Karpas-422 (cell line): ENCODE results near the gene NEO1. TPM values are rescaled to one million over a fixed set of nuclear protein-coding genes. Genes with fewer than 3 reads are reported as not detected.

Experiments
- DNase-seq: peaks from one replicate; pipeline ENCODE4 v3.0.0-alpha.2; 2015
- H2AFZ ChIP-seq: fragments of 200-600 bp; sonication (generic); 2 replicates; pipeline ENCODE4 v1.6.1; 2014; ENCODE audit warnings: antibody characterized with exemption, low read length, mixed read lengths
- H3K27ac ChIP-seq: fragments of 200-600 bp; sonication (generic); 2 replicates; pipeline ENCODE4 v1.5.1; 2014; ENCODE audit warnings: mild to moderate bottlenecking, low read length, moderate library complexity
- H3K27me3 ChIP-seq: fragments of 200-600 bp; sonication (generic); 2 replicates; pipeline ENCODE4 v1.6.1; 2014; ENCODE audit warnings: low read length, mixed read lengths
- H3K36me3 ChIP-seq: fragments of 200-600 bp; sonication (generic); 2 replicates; pipeline ENCODE4 v1.6.1; 2014; ENCODE audit warnings: low read length, mixed read lengths; ENCODE audit not compliant: insufficient read depth
- H3K4me1 ChIP-seq: fragments of 200-600 bp; sonication (generic); 2 replicates; pipeline ENCODE4 v1.6.1; 2014; ENCODE audit warnings: mild to moderate bottlenecking, low read length, mixed read lengths
- H3K4me2 ChIP-seq: fragments of 200-600 bp; sonication (generic); 2 replicates; pipeline ENCODE4 v1.6.1; 2014; ENCODE audit warnings: low read length, low read depth, mild to moderate bottlenecking; ENCODE audit not compliant: poor library complexity, severe bottlenecking
- H3K4me3 ChIP-seq: fragments of 200-600 bp; sonication (generic); 2 replicates; pipeline ENCODE4 v1.5.1; 2014; ENCODE audit warnings: mild to moderate bottlenecking, antibody characterized with exemption, low read length, mixed read lengths
- H3K79me2 ChIP-seq: fragments of 200-600 bp; sonication (generic); 2 replicates; pipeline ENCODE4 v1.6.1; 2014; ENCODE audit warnings: mild to moderate bottlenecking, low read length, mixed read lengths
- H3K9ac ChIP-seq: fragments of 200-600 bp; sonication (generic); 2 replicates; pipeline ENCODE4 v1.6.0; 2014; ENCODE audit warnings: low read length
- H3K9me2 ChIP-seq: fragments of 200-600 bp; sonication (generic), shearing (Covaris generic); replicated peaks from 2 replicates; pipeline ENCODE4 v1.6.0; 2014; ENCODE audit warnings: mild to moderate bottlenecking, low read length, moderate library complexity; ENCODE audit not compliant: insufficient read depth
- H3K9me3 ChIP-seq: fragments of 300-700, 200-600 bp; sonication (generic); 2 replicates; pipeline ENCODE4 v1.6.1; 2014; ENCODE audit warnings: low read length, mixed read lengths
- H4K20me1 ChIP-seq: fragments of 200-600 bp; sonication (generic); 2 replicates; pipeline ENCODE4 v1.6.1; 2014; ENCODE audit warnings: mild to moderate bottlenecking, antibody characterized with exemption, low read length, low read depth; ENCODE audit not compliant: insufficient read depth
- total RNA-seq: library from RNA; depleted of rRNA; stranded (reverse); fragments of >200 nt; shearing (Covaris generic); gene quantifications from 2 replicates; pipeline ENCODE4 v1.2.3, GENCODE V29; 2014; ENCODE audit warnings: low replicate concordance

Gene NEO1
- total RNA-seq, 1 experiment from 2014 or later: 7.6 TPM

DNA sequence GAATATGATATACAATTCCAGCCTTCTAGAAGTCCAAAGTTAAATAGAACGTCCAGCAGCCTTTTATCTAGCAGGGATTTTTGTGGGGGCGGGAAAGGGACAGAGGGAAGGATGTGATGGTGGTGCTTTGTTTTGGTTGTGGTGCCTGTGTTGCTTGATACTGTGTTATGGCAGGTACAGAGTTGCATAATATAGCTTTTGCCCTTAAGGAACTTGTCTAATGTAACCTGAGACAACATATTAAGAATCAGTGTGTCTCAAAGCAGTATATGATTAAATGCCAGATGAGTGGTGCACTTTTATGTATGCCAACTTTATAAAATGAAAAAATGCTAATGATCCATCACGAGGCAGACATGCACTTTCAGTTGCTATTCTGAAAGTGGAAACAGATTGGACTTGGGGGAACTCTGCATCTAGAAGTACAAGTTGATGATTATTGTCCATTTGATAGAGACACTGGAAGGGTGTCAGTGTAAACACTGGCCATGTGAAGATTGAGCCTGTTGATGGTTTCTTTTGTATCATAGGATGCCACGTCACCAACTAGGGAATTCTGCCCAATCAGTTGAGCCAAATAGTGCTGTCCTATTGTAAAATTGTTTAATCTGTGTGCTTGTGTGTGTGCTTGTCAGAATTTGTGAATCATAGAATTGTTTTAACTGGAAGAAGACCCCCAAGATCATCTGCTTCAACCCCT is 23.0 kb downstream of the NEO1 start:
- Histone ChIP-seq H2AFZ (no peak overlapping the region), H3K36me3 (no peaks in the 10 kb centered on the region), H3K4me1 (peaks cover 4% of the 10 kb centered on the region; the same call in 1 of the 2 replicates), H3K9ac (no peak overlapping the region), H3K4me3 (no peak overlapping the region), H4K20me1 (no peaks in the 10 kb centered on the region), H3K27me3 (no peaks in the 10 kb centered on the region), H3K4me2 (no peak overlapping the region), H3K79me2 (no peaks in the 10 kb centered on the region), H3K9me2 (no peaks in the 10 kb centered on the region), H3K27ac (no peak overlapping the region), H3K9me3 (no peaks in the 10 kb centered on the region)
- DNase-seq: no peak

- no peak overlapping the region for H3K9ac ChIP-seq
- no peak overlapping the region for H3K4me2 ChIP-seq
- no peak overlapping the region for H3K4me3 ChIP-seq
- H3K36me3 ChIP-seq: no peaks in the 10 kb centered on the region
- H3K9me3 ChIP-seq: no peaks in the 10 kb centered on the region
- peaks cover 4% of the 10 kb centered on the region; the same call in 1 of the 2 replicates for H3K4me1 ChIP-seq
- no peak for DNase-seq
- H3K27ac ChIP-seq: no peak overlapping the region
- H3K79me2 ChIP-seq: no peaks in the 10 kb centered on the region
- H2AFZ ChIP-seq: no peak overlapping the region
- 0 out of 2 replicates have a peak, but pooled peaks cover 3% of the 10 kb centered on the region for H3K27me3 ChIP-seq
- no peaks in the 10 kb centered on the region for H3K9me2 ChIP-seq
- no peaks in the 10 kb centered on the region for H4K20me1 ChIP-seq
Observed at GRCh38 chr15:73078291-73078690, 26.0 kb downstream of the NEO1 start.

- 0 out of 2 replicates have a peak, but pooled peaks cover 3% of the 10 kb centered on the region for H3K27me3 ChIP-seq
- H3K9me2 ChIP-seq: no peaks in the 10 kb centered on the region
- H3K4me3 ChIP-seq: no peak overlapping the region
- H4K20me1 ChIP-seq: no peaks in the 10 kb centered on the region
- DNase-seq: no peak
- no peak overlapping the region for H3K4me2 ChIP-seq
- H3K9me3 ChIP-seq: no peaks in the 10 kb centered on the region
- no peak overlapping the region for H2AFZ ChIP-seq
- H3K36me3 ChIP-seq: no peaks in the 10 kb centered on the region
- H3K79me2 ChIP-seq: no peaks in the 10 kb centered on the region
- H3K9ac ChIP-seq: no peak overlapping the region
- peaks cover 4% of the 10 kb centered on the region; the same call in 1 of the 2 replicates for H3K4me1 ChIP-seq
- H3K27ac ChIP-seq: no peak overlapping the region
Observed at GRCh38 chr15:73078722-73079121, 26.5 kb downstream of the NEO1 start.

DNA sequence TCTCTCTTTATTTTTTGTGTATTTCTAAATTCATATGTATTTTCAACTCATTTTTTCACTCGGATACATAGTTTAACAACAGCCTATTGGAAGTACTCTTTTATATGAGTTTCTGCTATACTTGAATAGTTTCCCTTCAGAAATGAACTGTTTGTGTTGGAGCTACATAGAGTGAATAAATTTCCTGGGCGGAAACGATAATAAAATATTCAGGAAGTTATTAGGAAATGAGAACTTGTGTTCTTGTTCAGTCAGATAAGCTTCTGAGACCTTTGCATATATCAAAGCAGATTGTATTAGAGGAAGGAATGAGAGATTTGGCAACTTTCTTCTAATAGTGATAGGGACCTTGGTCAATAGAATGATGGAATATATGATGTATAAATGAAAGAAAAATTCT is 27.3 kb downstream of the NEO1 start:
- H3K9me3 ChIP-seq: no peaks in the 10 kb centered on the region
- no peaks in the 10 kb centered on the region for H4K20me1 ChIP-seq
- H3K4me2 ChIP-seq: no peak overlapping the region
- no peak overlapping the region for H2AFZ ChIP-seq
- H3K9me2 ChIP-seq: no peaks in the 10 kb centered on the region
- H3K36me3 ChIP-seq: no peaks in the 10 kb centered on the region
- no peaks in the 10 kb centered on the region for H3K79me2 ChIP-seq
- peaks cover 4% of the 10 kb centered on the region; the same call in 1 of the 2 replicates for H3K4me1 ChIP-seq
- H3K27ac ChIP-seq: no peak overlapping the region
- H3K4me3 ChIP-seq: no peak overlapping the region
- no peak overlapping the region for H3K9ac ChIP-seq
- 0 out of 2 replicates have a peak, but pooled peaks cover 3% of the 10 kb centered on the region for H3K27me3 ChIP-seq
- DNase-seq: no peak

- Histone ChIP-seq H3K4me1 (no peaks in the 10 kb centered on the region), H3K9ac (no peak overlapping the region), H3K36me3 (no peaks in the 10 kb centered on the region), H3K4me2 (no peak overlapping the region), H2AFZ (no peak overlapping the region), H3K4me3 (no peak overlapping the region), H3K27me3 (0 out of 2 replicates have a peak, but pooled peaks cover 3% of the 10 kb centered on the region), H4K20me1 (no peaks in the 10 kb centered on the region), H3K9me2 (no peaks in the 10 kb centered on the region), H3K9me3 (no peaks in the 10 kb centered on the region), H3K79me2 (no peaks in the 10 kb centered on the region), H3K27ac (no peak overlapping the region)
- peak; percentile 71 for DNase-seq
Observed at GRCh38 chr15:73081321-73081958, 29.2 kb downstream of the NEO1 start.

DNA sequence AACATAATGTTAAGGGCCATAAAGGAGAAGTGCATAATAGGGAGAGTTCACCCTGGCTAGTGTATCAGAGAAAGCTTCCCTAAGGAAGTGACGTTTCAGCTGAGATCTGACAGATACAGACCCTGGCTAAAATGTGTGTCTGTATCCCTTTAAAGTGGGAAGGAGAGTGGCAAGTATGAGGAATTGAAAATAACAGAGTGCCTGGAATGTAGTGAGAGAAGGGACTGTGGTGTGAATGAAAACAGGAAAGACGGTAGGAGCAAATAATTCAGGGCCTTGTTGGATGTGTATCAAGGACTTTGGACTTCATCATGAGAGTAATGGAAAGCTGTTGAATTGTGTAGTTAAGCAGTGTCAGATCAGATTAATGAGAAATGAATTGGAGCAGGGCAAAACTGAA is 30.5 kb downstream of the NEO1 start:
- H3K36me3 ChIP-seq: no peaks in the 10 kb centered on the region
- H3K4me2 ChIP-seq: no peak overlapping the region
- no peak overlapping the region for H3K4me3 ChIP-seq
- H3K9ac ChIP-seq: no peak overlapping the region
- no peak for DNase-seq
- no peak overlapping the region for H3K27ac ChIP-seq
- H3K9me2 ChIP-seq: no peaks in the 10 kb centered on the region
- no peaks in the 10 kb centered on the region for H3K9me3 ChIP-seq
- H2AFZ ChIP-seq: no peak overlapping the region
- H3K4me1 ChIP-seq: no peaks in the 10 kb centered on the region
- H4K20me1 ChIP-seq: no peaks in the 10 kb centered on the region
- H3K27me3 ChIP-seq: 0 out of 2 replicates have a peak, but pooled peaks cover 3% of the 10 kb centered on the region
- no peaks in the 10 kb centered on the region for H3K79me2 ChIP-seq

DNA sequence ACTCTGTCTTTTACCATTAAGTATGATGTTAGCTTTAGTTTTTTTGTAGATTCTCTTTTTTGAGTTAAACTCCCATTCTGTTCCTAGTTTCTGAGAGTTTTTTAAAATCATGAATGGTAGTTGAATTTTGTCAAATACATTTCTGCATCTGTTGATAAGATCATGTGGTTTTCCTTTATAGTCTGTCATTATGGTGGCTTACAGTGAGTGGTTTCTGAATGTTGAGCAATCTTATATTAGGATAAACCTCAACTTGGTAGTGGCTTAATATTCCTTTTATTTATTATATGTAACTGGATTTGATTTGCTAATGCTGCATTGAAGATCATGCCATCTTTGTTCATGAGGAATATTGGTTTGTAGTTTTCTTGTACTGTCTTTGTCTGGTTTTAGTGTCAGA is 34.8 kb downstream of the NEO1 start:
- Histone ChIP-seq H3K4me3 (no peak overlapping the region), H3K9me3 (no peaks in the 10 kb centered on the region), H3K9me2 (no peaks in the 10 kb centered on the region), H3K36me3 (no peaks in the 10 kb centered on the region), H4K20me1 (no peaks in the 10 kb centered on the region), H3K4me1 (no peaks in the 10 kb centered on the region), H3K9ac (no peak overlapping the region), H3K4me2 (no peak overlapping the region), H2AFZ (no peak overlapping the region), H3K27me3 (0 out of 2 replicates have a peak, but pooled peaks cover 3% of the 10 kb centered on the region), H3K27ac (no peak overlapping the region), H3K79me2 (no peaks in the 10 kb centered on the region)
- no peak for DNase-seq

- H3K27me3 ChIP-seq: no peaks in the 10 kb centered on the region
- H3K4me1 ChIP-seq: no peaks in the 10 kb centered on the region
- H3K27ac ChIP-seq: no peak overlapping the region
- no peak overlapping the region for H3K9ac ChIP-seq
- no peak overlapping the region for H2AFZ ChIP-seq
- H3K4me2 ChIP-seq: no peak overlapping the region
- no peak overlapping the region for H3K4me3 ChIP-seq
- H3K79me2 ChIP-seq: no peaks in the 10 kb centered on the region
- H3K9me2 ChIP-seq: no peaks in the 10 kb centered on the region
- no peaks in the 10 kb centered on the region for H3K36me3 ChIP-seq
- DNase-seq: no peak
- no peaks in the 10 kb centered on the region for H4K20me1 ChIP-seq
- H3K9me3 ChIP-seq: no peaks in the 10 kb centered on the region
Observed at GRCh38 chr15:73105064-73105463, 52.8 kb downstream of the NEO1 start.
